GM18907 (cell line): ENCODE measurements around the gene TRMT61A.
"Not testable (repeated sequence)": the region's sequence is repeated elsewhere in the genome, so short reads cannot be mapped to it uniquely, and the experiment has no call there.

Source experiments
- ATAC-seq: cut with Tn5 transposase; IDR thresholded peaks from one replicate; pipeline ENCODE4 v1.9.1; 2021; ENCODE audit warnings: mild to moderate bottlenecking, moderate library complexity; ENCODE audit not compliant: unreplicated experiment

The TRMT61A gene

GRCh38 chr14:103521951-103522563 lies 6.9 kb upstream of the TRMT61A start:
- ATAC-seq, result no peak

- ATAC-seq, result no peak
These were observed 6.1 kb upstream of the TRMT61A start, which contains the start of gene CKB for GRCh38 chr14:103522649-103523574. TSS of gene CKB (minus strand) at chr14:103522830. CDS start at chr14:103522493, 337 bp downstream.

- ATAC-seq, result no peak
These were observed 5.4 kb upstream of the TRMT61A start for GRCh38 chr14:103523575-103523954.

GRCh38 chr14:103524002-103524935 lies 4.7 kb upstream of the TRMT61A start:
- no peak for ATAC-seq

- not testable (repeated sequence) for ATAC-seq
These were observed 3.4 kb upstream of the TRMT61A start for GRCh38 chr14:103525430-103526246.

GRCh38 chr14:103526247-103526913 lies 2.6 kb upstream of the TRMT61A start:
- ATAC-seq, result no peak

- ATAC-seq, result no peak
These were observed 2.1 kb upstream of the TRMT61A start for GRCh38 chr14:103526914-103527248.

GRCh38 chr14:103527408-103528145 lies 1.4 kb upstream of the TRMT61A start:
- peak; percentile 52 for ATAC-seq

- no peak for ATAC-seq
These were observed 830 bp upstream of the TRMT61A start for GRCh38 chr14:103528146-103528586.

GRCh38 chr14:103529383-103530365 lies 678 bp downstream of the TRMT61A start:
- peak; percentile 2 for ATAC-seq

GRCh38 chr14:103530390-103530789 lies 1.4 kb downstream of the TRMT61A start:
- ATAC-seq, result no peak

GRCh38 chr14:103530831-103531230 lies 1.8 kb downstream of the TRMT61A start:
- no peak for ATAC-seq

- ATAC-seq, result no peak
These were observed 2.6 kb downstream of the TRMT61A start for GRCh38 chr14:103531421-103532215.

GRCh38 chr14:103532216-103533136 lies 3.5 kb downstream of the TRMT61A start:
- no peak for ATAC-seq

GRCh38 chr14:103533137-103533998 lies 4.4 kb downstream of the TRMT61A start:
- no peak for ATAC-seq
